ENCODE data around the gene IL1B.

DNA sequence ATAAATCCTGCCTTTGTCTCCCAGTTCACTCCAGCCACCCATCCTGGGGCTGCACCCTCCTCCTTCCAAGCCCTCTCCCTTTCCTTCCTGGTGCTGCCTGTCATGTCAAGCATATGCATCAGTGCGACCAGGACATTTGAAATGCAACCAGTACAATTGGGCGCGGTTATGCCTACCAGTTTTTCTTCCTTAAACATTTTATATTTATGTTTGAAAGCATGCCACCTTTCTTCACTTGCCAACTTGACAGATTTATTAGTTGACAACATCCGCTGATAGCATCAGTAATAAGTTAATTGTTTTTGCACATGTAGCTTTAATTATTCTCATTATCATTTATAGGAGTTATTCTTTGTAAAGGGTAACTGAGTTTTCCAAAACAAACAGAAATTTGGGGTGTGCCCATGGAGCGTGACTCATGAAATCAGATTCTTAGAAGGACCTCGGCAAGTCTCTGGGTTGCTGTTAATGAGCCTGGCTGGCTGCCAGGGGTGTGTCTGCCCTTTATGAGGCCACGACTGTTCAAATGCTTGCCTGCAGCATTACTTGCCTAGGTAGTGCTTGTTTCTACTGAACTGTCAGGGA lies 32.8 kb upstream of the IL1B start:
- no peak for TF ChIP-seq EZH2phosphoT487 (IDR thresholded peaks at IDR 0.05; ENCODE audit: borderline replicate concordance, low read depth, low read length)
- TF ChIP-seq CTCF (conservative IDR thresholded peaks at IDR 0.05; ENCODE audit: low read length): no peak
